ENCODE results near the gene EXOC3. TPM values are rescaled to one million over a fixed set of nuclear protein-coding genes. Genes with fewer than 3 reads are reported as not detected.

Gene EXOC3
- total RNA-seq, 1 experiment from 2014 or later = 63.8 TPM

GRCh38 chr5:417301-418161 is 25.4 kb upstream of the EXOC3 start:
- Mint-ChIP-seq H3K4me3 (ENCODE audit: low read depth, unreplicated experiment) (no peak overlapping the region), H3K27ac (ENCODE audit: unreplicated experiment) (no peak overlapping the region), H3K36me3 (ENCODE audit: insufficient read depth, unreplicated experiment) (no peaks in the 10 kb centered on the region), H3K27me3 (ENCODE audit: unreplicated experiment) (no peaks in the 10 kb centered on the region), H3K4me1 (ENCODE audit: low read depth, unreplicated experiment) (no peaks in the 10 kb centered on the region), H3K9me3 (ENCODE audit: low read depth, unreplicated experiment) (no peaks in the 10 kb centered on the region)
- BruUV-seq (replicated peaks) = no TSS peak
- CTCF ChIA-PET = interaction anchor here (0.7 kb wide), 1 partner anchor 11 kb away, joined by 3 read pairs; no protein-coding TSS in a partner anchor
- DNase-seq = no peak
- intact Hi-C loops (cut with micrococcal nuclease; ENCODE audit: unreplicated experiment) = no loop called here
- TF ChIP-seq CTCF (IDR thresholded peaks at IDR 0.05; ENCODE audit: unreplicated experiment) = no peak

- Mint-ChIP-seq H3K4me3 (ENCODE audit: low read depth, unreplicated experiment) (no peak overlapping the region), H3K27me3 (ENCODE audit: unreplicated experiment) (no peaks in the 10 kb centered on the region), H3K36me3 (ENCODE audit: insufficient read depth, unreplicated experiment) (no peaks in the 10 kb centered on the region), H3K4me1 (ENCODE audit: low read depth, unreplicated experiment) (no peaks in the 10 kb centered on the region), H3K27ac (ENCODE audit: unreplicated experiment) (no peak overlapping the region), H3K9me3 (ENCODE audit: low read depth, unreplicated experiment) (no peaks in the 10 kb centered on the region)
- CTCF ChIA-PET = interaction anchor here (0.7 to 0.9 kb wide), 2 partner anchors 12 to 325 kb away, joined by 3 read pairs; no protein-coding TSS in a partner anchor
- no TSS peak for BruUV-seq (replicated peaks)
- no peak for DNase-seq
- intact Hi-C loops (cut with micrococcal nuclease; ENCODE audit: unreplicated experiment) = no loop called here
- TF ChIP-seq CTCF (IDR thresholded peaks at IDR 0.05; ENCODE audit: unreplicated experiment) = no peak
These were observed 24.5 kb upstream of the EXOC3 start for GRCh38 chr5:418162-419121.

- CTCF ChIA-PET = no interaction called here
- Mint-ChIP-seq H3K4me1 (ENCODE audit: low read depth, unreplicated experiment) (no peaks in the 10 kb centered on the region), H3K4me3 (ENCODE audit: low read depth, unreplicated experiment) (no peak overlapping the region), H3K27me3 (ENCODE audit: unreplicated experiment) (no peaks in the 10 kb centered on the region), H3K36me3 (ENCODE audit: insufficient read depth, unreplicated experiment) (no peaks in the 10 kb centered on the region), H3K27ac (ENCODE audit: unreplicated experiment) (no peak overlapping the region), H3K9me3 (ENCODE audit: low read depth, unreplicated experiment) (no peaks in the 10 kb centered on the region)
- intact Hi-C loops (cut with micrococcal nuclease; ENCODE audit: unreplicated experiment) = no loop called here
- DNase-seq = no peak
- no TSS peak for BruUV-seq (replicated peaks)
- TF ChIP-seq CTCF (IDR thresholded peaks at IDR 0.05; ENCODE audit: unreplicated experiment) = no peak
These were observed 23.0 kb upstream of the EXOC3 start for GRCh38 chr5:419970-420369.

GRCh38 chr5:420632-421286 is 22.2 kb upstream of the EXOC3 start:
- Mint-ChIP-seq H3K27ac (ENCODE audit: unreplicated experiment) (no peak overlapping the region), H3K27me3 (ENCODE audit: unreplicated experiment) (peaks cover 3% of the 10 kb centered on the region), H3K9me3 (ENCODE audit: low read depth, unreplicated experiment) (no peaks in the 10 kb centered on the region), H3K4me3 (ENCODE audit: low read depth, unreplicated experiment) (no peak overlapping the region), H3K36me3 (ENCODE audit: insufficient read depth, unreplicated experiment) (no peaks in the 10 kb centered on the region), H3K4me1 (ENCODE audit: low read depth, unreplicated experiment) (no peaks in the 10 kb centered on the region)
- intact Hi-C loops (cut with micrococcal nuclease; ENCODE audit: unreplicated experiment) = no loop called here
- no peak for DNase-seq
- CTCF ChIA-PET = no interaction called here
- BruUV-seq (replicated peaks) = no TSS peak
- TF ChIP-seq CTCF (IDR thresholded peaks at IDR 0.05; ENCODE audit: unreplicated experiment) = no peak
